Sigmoid colon (tissue), 7 donors: ENCODE results near the gene EIF1. TPM values are rescaled to one million over a fixed set of nuclear protein-coding genes. Genes with fewer than 3 reads are reported as not detected.

Experiments used
- DNase-seq: peaks from one replicate; pipeline ENCODE4 v3.0.0-alpha.2; 2019
- H3K27ac ChIP-seq, 4 donors: fragments of 200-600 bp; sonication (generic); one replicate each; pipeline ENCODE4 v1.5.1; 2016 to 2019; ENCODE audit warnings: mild to moderate bottlenecking in 1 of 4
- H3K27me3 ChIP-seq, 3 donors: fragments of 200-600 bp; sonication (generic); one replicate each; pipeline ENCODE4 v1.5.1; 2019; ENCODE audit warnings: mild to moderate bottlenecking in 1 of 3
- H3K36me3 ChIP-seq, 4 donors: fragments of 200-600 bp; sonication (generic); one replicate each; pipeline ENCODE4 v1.5.1; 2016 to 2019
- H3K4me1 ChIP-seq, 4 donors: fragments of 200-600 bp; sonication (generic); one replicate each; pipeline ENCODE4 v1.5.1; 2017 to 2019
- H3K4me3 ChIP-seq, 4 donors: fragments of 200-600 bp; sonication (generic); one replicate each; pipeline ENCODE4 v1.5.1; 2017 to 2019; ENCODE audit warnings: mild to moderate bottlenecking in 2 of 4, moderate library complexity in 1 of 4
- H3K9me3 ChIP-seq, 4 donors: fragments of 200-600 bp in 3 of 4; sonication (generic) in 3 of 4; one replicate each; pipeline versions ENCODE4 v1.5.1 to v1.6.1; 2013 to 2019
- CTCF ChIP-seq, 4 experiments: fragments of 450-650 bp in 3 of 4; fragments of 200-600 bp in 1 of 4; IDR thresholded peaks; one replicate each; pipeline ENCODE4 v1.5.1; 2016 to 2019; ENCODE audit warnings: antibody characterized with exemption in 4 of 4, mild to moderate bottlenecking in 3 of 4, moderate library complexity in 2 of 4
- EP300 ChIP-seq, 4 donors: sonication (generic); formaldehyde crosslinking; IDR thresholded peaks; one replicate each; pipeline ENCODE4 v1.6.1; 2017; ENCODE audit warnings: antibody characterized with exemption in 4 of 4
- POLR2A ChIP-seq, 2 donors: fragments of 450-650 bp; IDR thresholded peaks; one replicate each; pipeline ENCODE4 v1.6.1; 2016; ENCODE audit warnings: antibody characterized with exemption in 2 of 2, mild to moderate bottlenecking in 2 of 2, moderate library complexity in 2 of 2
- POLR2AphosphoS5 ChIP-seq, 4 donors: sonication (generic); formaldehyde crosslinking; IDR thresholded peaks; one replicate each; pipeline ENCODE4 v1.6.1; 2017; ENCODE audit warnings: antibody characterized with exemption in 4 of 4
- WGBS, 2 donors: extraction: QIAGEN DNeasy Blood & Tissue Kit; methylation state at CpG; one replicate each; pipeline ENCODE4 v1.1.7; 2013; 5-methylcytosine and 5-hydroxymethylcytosine counted together
- intact Hi-C: fragments of 100-400 bp; cut with DNase I; formaldehyde crosslinking; loops from one replicate; pipeline ENCODE4 v1.15.1; 2023
- polyA plus RNA-seq, 3 donors: library from polyadenylated mRNA; stranded (reverse); fragments of 200-250 nt; gene quantifications; one replicate each; pipeline ENCODE4 v1.2.3, GENCODE V29; 2013
- total RNA-seq, 4 donors: library from RNA; depleted of rRNA; stranded (reverse); fragments of >200 nt; gene quantifications; one replicate each; pipeline ENCODE4 v1.1.0, GENCODE V29; 2016
- donor health status: healthy with polysubstance abuse.
- donor health status: Bipolar disorder and iron deficiency.
- donor health status: healthy.

EIF1 gene
- total and polyA plus RNA-seq, 7 donors = 246 to 572 (median 481) TPM

DNA sequence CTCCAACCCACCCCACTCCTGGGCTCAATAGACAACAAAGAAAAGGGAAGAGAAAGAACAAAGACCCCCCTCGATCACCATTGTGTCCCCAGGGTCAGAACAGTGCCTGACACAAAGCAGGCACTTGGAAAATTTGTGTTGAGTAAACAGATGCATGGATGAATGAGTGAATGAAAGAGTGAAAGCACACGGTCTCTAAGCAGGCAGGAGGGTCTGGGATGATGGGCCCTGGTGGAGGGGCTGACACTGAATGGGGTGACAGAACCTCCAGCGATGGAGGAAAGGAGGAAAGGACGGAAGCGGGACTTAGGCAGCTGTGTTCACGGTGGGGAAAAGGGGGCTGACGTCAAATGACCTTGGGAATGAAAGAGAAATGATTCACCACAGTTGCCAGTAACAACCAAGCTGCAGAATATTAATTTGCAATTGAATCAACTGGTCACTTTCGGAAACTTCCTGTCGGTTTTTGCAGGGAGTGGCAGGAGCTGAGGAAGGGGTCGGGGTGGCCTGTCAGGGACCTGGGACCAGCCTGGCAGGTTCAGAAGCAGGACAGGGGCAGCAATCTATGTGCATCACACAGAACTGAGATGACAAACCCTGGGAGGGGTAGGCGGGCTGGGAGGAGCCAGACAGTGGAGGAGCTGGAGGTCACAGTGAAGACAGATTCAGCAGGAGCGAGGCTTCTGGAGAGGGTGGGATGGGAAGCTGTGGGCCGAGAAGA lies 16.7 kb downstream of the EIF1 start:
- intact Hi-C loops = no loop called here
- Histone ChIP-seq H3K4me1 (no peaks in the 10 kb centered on the region), H3K36me3 (no peaks in the 10 kb centered on the region), H3K4me3 (no peak overlapping the region), H3K9me3 (no peaks in the 10 kb centered on the region), H3K27ac (no peak overlapping the region), H3K27me3 (peaks cover 0 to 3% (median 0%) of the 10 kb centered on the region in 3 donors)
- 76% methylated on average over 13 of the region's 13 CpGs for WGBS, 2 donors
- DNase-seq = no peak
- TF ChIP-seq POLR2AphosphoS5 (IDR thresholded peaks at IDR 0.05) (no peak), POLR2A (IDR thresholded peaks at IDR 0.05) (no peak), EP300 (IDR thresholded peaks at IDR 0.05) (no peak), CTCF (IDR thresholded peaks at IDR 0.05) (no peak)

GRCh38 chr17:41707803-41708669 lies 19.4 kb downstream of the EIF1 start:
- no peak for DNase-seq
- no peaks in the 10 kb centered on the region for H3K36me3 ChIP-seq
- no peaks in the 10 kb centered on the region for H3K9me3 ChIP-seq
- intact Hi-C loops = no loop called here
- peaks cover 0 to 7% (median 0%) of the 10 kb centered on the region in 3 donors for H3K27me3 ChIP-seq
- no peaks in the 10 kb centered on the region for H3K4me1 ChIP-seq
- 61 to 78% methylated on average over 10 of the region's 10 CpGs for WGBS, 2 donors
- H3K27ac ChIP-seq = no peak overlapping the region
- TF ChIP-seq EP300 (IDR thresholded peaks at IDR 0.05) (no peak), POLR2A (IDR thresholded peaks at IDR 0.05) (no peak), POLR2AphosphoS5 (IDR thresholded peaks at IDR 0.05) (no peak), CTCF (IDR thresholded peaks at IDR 0.05) (no peak)
- no peak overlapping the region for H3K4me3 ChIP-seq

- WGBS, 2 donors = 51 to 63% methylated on average over 8 of the region's 8 CpGs
Measured at GRCh38 chr17:41710472-41711090, 21.9 kb downstream of the EIF1 start.

More at GRCh38 chr17:41710472-41711090, 21.9 kb downstream of the EIF1 start:
- intact Hi-C loops = no loop called here
- Histone ChIP-seq H3K27me3 (peaks cover 0 to 7% (median 0%) of the 10 kb centered on the region in 3 donors), H3K4me3 (no peak overlapping the region), H3K27ac (no peak overlapping the region), H3K9me3 (no peaks in the 10 kb centered on the region), H3K4me1 (no peaks in the 10 kb centered on the region), H3K36me3 (no peaks in the 10 kb centered on the region)
- TF ChIP-seq CTCF (IDR thresholded peaks at IDR 0.05) = no peak
- no peak for DNase-seq
